ENCODE results near the gene PCK1. TPM values are rescaled to one million over a fixed set of nuclear protein-coding genes. Genes with fewer than 3 reads are reported as not detected.

Gene PCK1
- total and polyA plus RNA-seq, 2 of the 13 experiments (the other 11 are each of a cell fraction or from before 2014, with no cell fraction given), result 6.5 to 12.6 TPM

- H3K9me3 ChIP-seq (ENCODE audit: low read length), result no peaks in the 10 kb centered on the region
- no peak overlapping the region for H3K27ac ChIP-seq (ENCODE audit: extremely low read length, insufficient read depth, low read length)
- H3K4me2 ChIP-seq (ENCODE audit: low read depth, low read length), result no peak overlapping the region
- no peaks in the 10 kb centered on the region for H3K4me1 ChIP-seq (ENCODE audit: insufficient read depth, low read length)
- POLR2A ChIA-PET, result no interaction called here
- ATAC-seq, result no peak
- peak; percentile 28 for FAIRE-seq
- intact Hi-C loops (cut with micrococcal nuclease; ENCODE audit: unreplicated experiment) (no loop called here), in situ Hi-C loops (cut with HindIII; ENCODE audit: extremely low pct_ligation_motif_present, low pct_unique_long_range_greater_than_20kb) (no loop called here)
- no peak overlapping the region for H3K4me3 ChIP-seq (replicated peaks in 1 of 3; ENCODE audit: insufficient read depth in 1 of 3, low read depth in 2 of 3, low read length in 3 of 3)
- no peaks in the 10 kb centered on the region for H3K36me3 ChIP-seq (replicated peaks in 1 of 2; ENCODE audit: control insufficient read depth in 1 of 2, insufficient read depth in 2 of 2, low read length in 2 of 2)
- no peak overlapping the region for H2AFZ ChIP-seq (ENCODE audit: low read length)
- CTCF ChIA-PET (ENCODE audit: low intra/inter-chr PET ratio, low total read pairs), result no interaction called here
- no peak for DNase-seq (ENCODE audit: low spot score)
- H3K79me2 ChIP-seq (ENCODE audit: insufficient read depth, low read length), result no peaks in the 10 kb centered on the region
- BruUV-seq (replicated peaks), result no TSS peak
- 24% methylated on average over 5 of the region's 5 CpGs for WGBS (ENCODE audit: low lambda C conversion rate)
- TF ChIP-seq ZBTB46 (CRISPR knock-in tag; IDR thresholded peaks at IDR 0.05; ENCODE audit: borderline replicate concordance), result no peak
- H4K20me1 ChIP-seq (ENCODE audit: insufficient read depth, low read length), result no peaks in the 10 kb centered on the region
- no peak overlapping the region for H3K9ac ChIP-seq (ENCODE audit: insufficient read depth, low read depth, low read length)
- peaks cover 15 to 58% of the 10 kb centered on the region in 2 experiments; a peak in 3 of 5 replicates for H3K27me3 ChIP-seq (ENCODE audit: control insufficient read depth in 1 of 2, insufficient read depth in 2 of 2, low read length in 2 of 2)
Measured at GRCh38 chr20:57605045-57605444, 44.1 kb downstream of the PCK1 start.

- no TSS peak for BruUV-seq (replicated peaks)
- POLR2A ChIA-PET, result no interaction called here
- in situ Hi-C loops (cut with HindIII; ENCODE audit: extremely low pct_ligation_motif_present, low pct_unique_long_range_greater_than_20kb), result no loop called here
Measured at GRCh38 chr20:57605878-57606277, 45.0 kb downstream of the PCK1 start.

More at GRCh38 chr20:57605878-57606277, 45.0 kb downstream of the PCK1 start:
- CTCF ChIA-PET (ENCODE audit: low intra/inter-chr PET ratio, low total read pairs), result no interaction called here
- ATAC-seq (no peak), FAIRE-seq (no peak), DNase-seq (ENCODE audit: low spot score) (no peak)
- Histone ChIP-seq H3K27ac (ENCODE audit: extremely low read length, insufficient read depth, low read length) (no peak overlapping the region), H3K79me2 (ENCODE audit: insufficient read depth, low read length) (no peaks in the 10 kb centered on the region), H4K20me1 (ENCODE audit: insufficient read depth, low read length) (no peaks in the 10 kb centered on the region; the same call in 1 of the 2 replicates), H3K27me3 (ENCODE audit: control insufficient read depth in 1 of 2, insufficient read depth in 2 of 2, low read length in 2 of 2) (peaks cover 15 to 62% of the 10 kb centered on the region in 2 experiments; a peak in 3 of 5 replicates), H3K4me1 (ENCODE audit: insufficient read depth, low read length) (no peaks in the 10 kb centered on the region), H3K4me3 (replicated peaks in 1 of 3; ENCODE audit: insufficient read depth in 1 of 3, low read depth in 2 of 3, low read length in 3 of 3) (no peak overlapping the region), H2AFZ (ENCODE audit: low read length) (no peak overlapping the region), H3K9me3 (ENCODE audit: low read length) (no peaks in the 10 kb centered on the region), H3K4me2 (ENCODE audit: low read depth, low read length) (no peak overlapping the region), H3K9ac (ENCODE audit: insufficient read depth, low read depth, low read length) (no peak overlapping the region), H3K36me3 (replicated peaks in 1 of 2; ENCODE audit: control insufficient read depth in 1 of 2, insufficient read depth in 2 of 2, low read length in 2 of 2) (no peaks in the 10 kb centered on the region)
- WGBS (ENCODE audit: low lambda C conversion rate), result 1% methylated on average over 5 of the region's 5 CpGs
- TF ChIP-seq ZGPAT (CRISPR knock-in tag; IDR thresholded peaks at IDR 0.05) (no peak), SCMH1 (CRISPR knock-in tag; IDR thresholded peaks at IDR 0.05; ENCODE audit: borderline replicate concordance) (no peak), KAT2B (IDR thresholded peaks at IDR 0.05; ENCODE audit: borderline replicate concordance, low read depth, low read length) (no peak), MAFK (conservative IDR thresholded peaks at IDR 0.05 in 1 of 2, IDR thresholded peaks at IDR 0.05 in 1 of 2; ENCODE audit: low read length in 2 of 2) (peak; percentile 25 to 50; a peak in 3 of 4 replicates)
- intact Hi-C loops (cut with micrococcal nuclease; ENCODE audit: unreplicated experiment), result no loop called here
